ELF-1 (cell line): ENCODE data around the gene KLHL11.
"Not testable (repeated sequence)": the region's sequence is repeated elsewhere in the genome, so short reads cannot be mapped to it uniquely, and the experiment has no call there.

Experiments used
- DNase-seq: peaks from one replicate; pipeline ENCODE4 v3.0.0-alpha.2; 2016; ENCODE audit warnings: low read depth, low spot score

The KLHL11 gene

GRCh38 chr17:41891135-41892020 lies 26.2 kb upstream of the KLHL11 start:
- no peak for DNase-seq

- DNase-seq: no peak
Observed at GRCh38 chr17:41888332-41888965, 23.2 kb upstream of the KLHL11 start.

GRCh38 chr17:41885733-41886132 lies 20.5 kb upstream of the KLHL11 start:
- DNase-seq: peak; percentile 74

GRCh38 chr17:41882756-41883155 lies 17.5 kb upstream of the KLHL11 start:
- DNase-seq: no peak

- no peak for DNase-seq
Observed at GRCh38 chr17:41880130-41880529, 14.9 kb upstream of the KLHL11 start.

- not testable (repeated sequence) for DNase-seq
Observed at GRCh38 chr17:41874293-41874670, 9.1 kb upstream of the KLHL11 start.

GRCh38 chr17:41873559-41874292 lies 8.5 kb upstream of the KLHL11 start:
- DNase-seq: no peak

GRCh38 chr17:41871789-41872188 lies 6.6 kb upstream of the KLHL11 start:
- no peak for DNase-seq

- DNase-seq: no peak
Observed at GRCh38 chr17:41870627-41871026, 5.4 kb upstream of the KLHL11 start.

GRCh38 chr17:41870097-41870496 lies 4.9 kb upstream of the KLHL11 start:
- DNase-seq: no peak

- no peak for DNase-seq
Observed at GRCh38 chr17:41869426-41869825, 4.2 kb upstream of the KLHL11 start.

- DNase-seq: no peak
Observed at GRCh38 chr17:41868568-41868967, 3.3 kb upstream of the KLHL11 start.

- no peak for DNase-seq
Observed at GRCh38 chr17:41865596-41865893, 322 bp upstream of the KLHL11 start.

GRCh38 chr17:41864498-41864835 lies 756 bp downstream of the KLHL11 start:
- no peak for DNase-seq

GRCh38 chr17:41863074-41863848 lies 2.0 kb downstream of the KLHL11 start:
- DNase-seq: peak; percentile 35

GRCh38 chr17:41860254-41860931 lies 4.8 kb downstream of the KLHL11 start:
- DNase-seq: no peak

- DNase-seq: not testable (repeated sequence)
Observed at GRCh38 chr17:41851382-41851781, 13.8 kb downstream of the KLHL11 start.

- DNase-seq: no peak
Observed at GRCh38 chr17:41849251-41849990, 15.8 kb downstream of the KLHL11 start.

GRCh38 chr17:41848788-41849187 lies 16.4 kb downstream of the KLHL11 start:
- no peak for DNase-seq

GRCh38 chr17:41844971-41845370 lies 20.3 kb downstream of the KLHL11 start:
- no peak for DNase-seq

GRCh38 chr17:41840781-41841180 lies 24.4 kb downstream of the KLHL11 start:
- DNase-seq: not testable (repeated sequence)
